H9 (cell line): ENCODE results near the gene HEPN1. TPM values are rescaled to one million over a fixed set of nuclear protein-coding genes. Genes with fewer than 3 reads are reported as not detected.

Experiments used
- DNase-seq: peaks from one replicate; pipeline ENCODE4 v3.0.0-alpha.2; 2017
- H2AFZ ChIP-seq: one replicate; pipeline ENCODE4 v1.6.1; 2013; ENCODE audit warnings: mild to moderate bottlenecking, low read length, control low read depth, moderate library complexity
- H2AK5ac ChIP-seq: 2 replicates; pipeline ENCODE4 v1.6.1; 2013; ENCODE audit warnings: low read length, control low read depth, mixed read lengths; ENCODE audit not compliant: insufficient read length
- H2BK120ac ChIP-seq: one replicate; pipeline ENCODE4 v1.6.1; 2013; ENCODE audit warnings: low read depth, mild to moderate bottlenecking, low read length, control low read depth, inconsistent platforms; ENCODE audit not compliant: poor library complexity, severe bottlenecking
- H2BK12ac ChIP-seq: 2 replicates; pipeline ENCODE4 v1.6.1; 2013; ENCODE audit warnings: low read length, control low read depth, mixed read lengths, low read depth; ENCODE audit not compliant: insufficient read length
- H2BK15ac ChIP-seq: 2 replicates; pipeline ENCODE4 v1.6.1; 2013; ENCODE audit warnings: low read depth, low read length, control low read depth
- H2BK20ac ChIP-seq: one replicate; pipeline ENCODE4 v1.6.1; 2013; ENCODE audit warnings: low read depth, mild to moderate bottlenecking, low read length, control low read depth, inconsistent platforms; ENCODE audit not compliant: poor library complexity, severe bottlenecking
- H2BK5ac ChIP-seq: 2 replicates; pipeline ENCODE4 v1.6.1; 2013; ENCODE audit warnings: low read length, control low read depth, mixed read lengths; ENCODE audit not compliant: insufficient read length
- H3K14ac ChIP-seq: 2 replicates; pipeline ENCODE4 v1.6.1; 2013; ENCODE audit warnings: low read length, control low read depth; ENCODE audit not compliant: insufficient read depth
- H3K18ac ChIP-seq: 2 replicates; pipeline ENCODE4 v1.6.1; 2013; ENCODE audit warnings: low read depth, mild to moderate bottlenecking, mixed read lengths, low read length, control low read depth; ENCODE audit not compliant: insufficient read length
- H3K23ac ChIP-seq: 2 replicates; pipeline ENCODE4 v1.6.1; 2013; ENCODE audit warnings: low read length, control low read depth, mixed read lengths, low read depth; ENCODE audit not compliant: insufficient read length
- H3K23me2 ChIP-seq: 2 replicates; pipeline ENCODE4 v1.6.1; 2013; ENCODE audit warnings: low read depth, mild to moderate bottlenecking, mixed read lengths, low read length, control low read depth; ENCODE audit not compliant: insufficient read length, poor library complexity, severe bottlenecking
- H3K27ac ChIP-seq: 2 replicates; pipeline ENCODE4 v1.5.1; 2013; ENCODE audit warnings: low read length, control low read depth, mixed read lengths, low read depth; ENCODE audit not compliant: insufficient read length
- H3K27me3 ChIP-seq: 2 replicates; pipeline ENCODE4 v1.6.1; 2013; ENCODE audit warnings: low read length, control low read depth, inconsistent platforms; ENCODE audit not compliant: insufficient read depth
- H3K4ac ChIP-seq: 2 replicates; pipeline ENCODE4 v1.6.1; 2013; ENCODE audit warnings: low read depth, mild to moderate bottlenecking, control low read depth, inconsistent platforms, low read length, moderate library complexity
- H3K4me1 ChIP-seq: 2 replicates; pipeline ENCODE4 v1.6.1; 2013; ENCODE audit warnings: low read length, control low read depth, inconsistent platforms; ENCODE audit not compliant: insufficient read depth
- H3K4me2 ChIP-seq: 2 replicates; pipeline ENCODE4 v1.6.1; 2013; ENCODE audit warnings: low read length, control low read depth, mixed read lengths; ENCODE audit not compliant: insufficient read length, insufficient read depth
- H3K56ac ChIP-seq: 2 replicates; pipeline ENCODE4 v1.6.1; 2013; ENCODE audit warnings: low read depth, mild to moderate bottlenecking, mixed read lengths, low read length, control low read depth; ENCODE audit not compliant: insufficient read length
- H3K79me1 ChIP-seq: 2 replicates; pipeline ENCODE4 v1.6.1; 2013; ENCODE audit warnings: low read depth, mild to moderate bottlenecking, moderate library complexity, low read length, control low read depth, inconsistent platforms; ENCODE audit not compliant: insufficient read depth, poor library complexity, severe bottlenecking
- H3K79me2 ChIP-seq: 2 replicates; pipeline ENCODE4 v1.6.1; 2013; ENCODE audit warnings: low read length, control low read depth, inconsistent platforms; ENCODE audit not compliant: insufficient read depth
- H3K9ac ChIP-seq: 2 replicates; pipeline ENCODE4 v1.6.1; 2013; ENCODE audit warnings: low read length, control low read depth, mixed read lengths; ENCODE audit not compliant: insufficient read length; ENCODE audit errors: extremely low read depth
- H3K9me3 ChIP-seq: one replicate; pipeline ENCODE4 v1.6.1; 2013; ENCODE audit warnings: low read depth, low read length, inconsistent platforms; ENCODE audit not compliant: control insufficient read depth
- H3T11ph ChIP-seq: one replicate; pipeline ENCODE4 v1.6.1; 2013; ENCODE audit warnings: mild to moderate bottlenecking, low read length, control low read depth, inconsistent platforms
- H4K20me1 ChIP-seq: one replicate; pipeline ENCODE4 v1.6.1; 2013; ENCODE audit not compliant: control insufficient read depth, insufficient read length, insufficient read depth
- H4K5ac ChIP-seq: 2 replicates; pipeline ENCODE4 v1.6.1; 2013; ENCODE audit warnings: low read depth, mild to moderate bottlenecking, mixed read lengths, low read length, control low read depth; ENCODE audit not compliant: insufficient read length
- H4K8ac ChIP-seq: replicated peaks from 2 replicates; pipeline ENCODE4 v1.6.1; 2013; ENCODE audit warnings: low read length, control low read depth, mixed read lengths, low read depth; ENCODE audit not compliant: insufficient read length
- H4K91ac ChIP-seq: 2 replicates; pipeline ENCODE4 v1.6.1; 2013; ENCODE audit warnings: low read depth, mild to moderate bottlenecking, moderate library complexity, mixed read lengths, low read length, control low read depth; ENCODE audit not compliant: insufficient read length
- H3K27ac Mint-ChIP-seq, 3 experiments: 2 replicates in 2 of 3; 3 replicates in 1 of 3; pipeline ENCODE4 v1.8.0; 2020 to 2021; ENCODE audit warnings: mixed read lengths in 3 of 3, mild to moderate bottlenecking in 1 of 3, moderate library complexity in 1 of 3
- H3K27me3 Mint-ChIP-seq: 2 replicates; pipeline ENCODE4 v1.8.0; 2021; ENCODE audit warnings: low read depth, mild to moderate bottlenecking, moderate library complexity, mixed read lengths
- H3K36me3 Mint-ChIP-seq, 3 experiments: 2 replicates in 2 of 3; 3 replicates in 1 of 3; pipeline ENCODE4 v1.8.0; 2020 to 2021; ENCODE audit warnings: low read depth in 3 of 3, mixed read lengths in 3 of 3; ENCODE audit not compliant: insufficient read depth in 1 of 3
- H3K4me1 Mint-ChIP-seq, 2 experiments: 2 replicates each; pipeline ENCODE4 v1.8.0; 2020; ENCODE audit warnings: mixed read lengths in 2 of 2
- H3K4me3 Mint-ChIP-seq, 2 experiments: 2 replicates in 1 of 2; 3 replicates in 1 of 2; pipeline ENCODE4 v1.8.0; 2020 to 2021; ENCODE audit warnings: mild to moderate bottlenecking in 2 of 2, mixed read lengths in 2 of 2, moderate library complexity in 1 of 2
- H3K9me3 Mint-ChIP-seq, 2 experiments: 2 replicates in 1 of 2; 3 replicates in 1 of 2; pipeline ENCODE4 v1.8.0; 2020; ENCODE audit warnings: mild to moderate bottlenecking in 2 of 2, mixed read lengths in 2 of 2, moderate library complexity in 1 of 2
- CTCF ChIP-seq: fragments of 200-600 bp; sonication (generic); conservative IDR thresholded peaks from 3 replicates; pipeline ENCODE4 v1.8.0; 2021; ENCODE audit warnings: antibody characterized with exemption, mild to moderate bottlenecking
- WGBS: extraction: QIAGEN DNeasy Blood & Tissue Kit; methylation state at CpG from one replicate; pipeline ENCODE4 v1.1.7; 2013; ENCODE audit warnings: missing lambda C conversion rate, low lambda C conversion rate, mixed read lengths; ENCODE audit not compliant: insufficient read length; ENCODE audit errors: extremely low coverage; 5-methylcytosine and 5-hydroxymethylcytosine counted together
- total RNA-seq: library from RNA; stranded (reverse); gene quantifications from 2 replicates; pipeline ENCODE4 v1.2.1, GENCODE V29; 2021

The HEPN1 gene
- total RNA-seq, 1 experiment from 2014 or later, result not detected

- Histone ChIP-seq H3K4me2 (peak overlapping the region; percentile 61), H3K27ac (no peak overlapping the region)
These were observed 42.0 kb upstream of the HEPN1 start for GRCh38 chr11:124876818-124877630.

More at GRCh38 chr11:124876818-124877630, 42.0 kb upstream of the HEPN1 start:
- WGBS, result no CpG with 5 or more reads among the region's 30 CpGs
- Histone ChIP-seq H3T11ph (no peak overlapping the region), H2AK5ac (no peak overlapping the region), H3K18ac (no peak overlapping the region), H2BK5ac (no peak overlapping the region), H3K9me3 (no peaks in the 10 kb centered on the region), H3K79me2 (no peaks in the 10 kb centered on the region), H3K27me3 (peaks cover 9% of the 10 kb centered on the region; the same call in 1 of the 2 replicates), H2BK15ac (no peak overlapping the region), H2BK12ac (no peak overlapping the region), H2BK20ac (no peak overlapping the region), H3K4ac (no peak overlapping the region), H3K9ac (no peak overlapping the region), H3K79me1 (no peaks in the 10 kb centered on the region), H3K14ac (peak overlapping the region; percentile 17; the same call in 1 of the 2 replicates), H2AFZ (no peak overlapping the region), H4K8ac (no peak overlapping the region), H3K23me2 (peaks cover 6% of the 10 kb centered on the region), H4K5ac (no peak overlapping the region), H3K4me1 (no peaks in the 10 kb centered on the region), H4K20me1 (no peaks in the 10 kb centered on the region), H2BK120ac (no peak overlapping the region), H3K56ac (no peak overlapping the region), H3K23ac (no peak overlapping the region), H4K91ac (no peak overlapping the region)
- no peak for TF ChIP-seq CTCF
- DNase-seq, result peak; percentile 76
- Mint-ChIP-seq H3K36me3 (no peaks in the 10 kb centered on the region; a peak in 2 of 7 replicates), H3K27me3 (peaks cover 42% of the 10 kb centered on the region), H3K9me3 (peaks cover 0 to 3% of the 10 kb centered on the region in 2 experiments; a peak in 1 of 5 replicates), H3K4me1 (peaks cover 20 to 28% of the 10 kb centered on the region in 2 experiments), H3K4me3 (peak overlapping the region; percentile 82 to 89), H3K27ac (peak overlapping the region in 2 of 3 experiments; percentile 91 to 92; a peak in 3 of 7 replicates)
